IPS DF 6.9 (cell line): ENCODE results near the gene PTPRC.
"Not testable (repeated sequence)": the region's sequence is repeated elsewhere in the genome, so short reads cannot be mapped to it uniquely, and the experiment has no call there.

Experiments
- DNase-seq: peaks from one replicate; pipeline ENCODE4 v3.0.0-alpha.2; 2013; ENCODE audit warnings: low read depth, low spot score
- H3K27ac ChIP-seq: one replicate; pipeline ENCODE4 v1.5.1; 2013; ENCODE audit warnings: low read length, control low read depth
- H3K27me3 ChIP-seq: 2 replicates; pipeline ENCODE4 v1.6.1; 2013; ENCODE audit warnings: mild to moderate bottlenecking, low read length; ENCODE audit not compliant: control insufficient read depth, insufficient read depth
- H3K36me3 ChIP-seq: 2 replicates; pipeline ENCODE4 v1.6.1; 2013; ENCODE audit warnings: low read length; ENCODE audit not compliant: control insufficient read depth, insufficient read depth
- H3K4me1 ChIP-seq: 2 replicates; pipeline ENCODE4 v1.6.1; 2013; ENCODE audit warnings: low read length; ENCODE audit not compliant: control insufficient read depth, insufficient read depth
- H3K4me3 ChIP-seq: 2 replicates; pipeline ENCODE4 v1.5.1; 2013; ENCODE audit warnings: mild to moderate bottlenecking, low read length
- H3K9me3 ChIP-seq: 2 replicates; pipeline ENCODE4 v1.6.1; 2013; ENCODE audit warnings: low read length, inconsistent platforms; ENCODE audit not compliant: control insufficient read depth, insufficient read depth
- WGBS: extraction: QIAGEN DNeasy Blood & Tissue Kit; methylation state at CpG from one replicate; pipeline ENCODE4 v1.1.7; 2013; ENCODE audit warnings: mixed read lengths, missing lambda C conversion rate; ENCODE audit not compliant: insufficient read length, insufficient coverage; 5-methylcytosine and 5-hydroxymethylcytosine counted together

The PTPRC gene

GRCh38 chr1:198638894-198639635 is at the start of gene PTPRC:
PTPRC (plus strand) TSS chr1:198639040; CDS start chr1:198639269, 229 bp downstream.
- Histone ChIP-seq H3K36me3 (no peaks in the 10 kb centered on the region), H3K9me3 (no peaks in the 10 kb centered on the region), H3K4me1 (no peaks in the 10 kb centered on the region), H3K27ac (no peak within 1 kb of the TSS), H3K4me3 (no peak within 1 kb of the TSS), H3K27me3 (no peaks in the 10 kb centered on the region)
- WGBS = no CpG with 5 or more reads among the region's 6 CpGs
- no peak for DNase-seq

- H3K4me3 ChIP-seq = no peak overlapping the region
- no peak for DNase-seq
- H3K27me3 ChIP-seq = no peaks in the 10 kb centered on the region
- no peaks in the 10 kb centered on the region for H3K36me3 ChIP-seq
- no peaks in the 10 kb centered on the region for H3K9me3 ChIP-seq
- H3K4me1 ChIP-seq = no peaks in the 10 kb centered on the region
- H3K27ac ChIP-seq = no peak overlapping the region
These were observed 48.4 kb upstream of the PTPRC start for GRCh38 chr1:198590454-198590853.

GRCh38 chr1:198595765-198596164 is 43.1 kb upstream of the PTPRC start:
- DNase-seq = no peak
- no peak overlapping the region for H3K27ac ChIP-seq
- no peaks in the 10 kb centered on the region for H3K4me1 ChIP-seq
- H3K4me3 ChIP-seq = no peak overlapping the region
- no CpG with 5 or more reads among the region's 2 CpGs for WGBS
- no peaks in the 10 kb centered on the region for H3K27me3 ChIP-seq
- no peaks in the 10 kb centered on the region for H3K9me3 ChIP-seq
- H3K36me3 ChIP-seq = no peaks in the 10 kb centered on the region

GRCh38 chr1:198597690-198598430 is 41.0 kb upstream of the PTPRC start:
- no peaks in the 10 kb centered on the region for H3K36me3 ChIP-seq
- H3K9me3 ChIP-seq = no peaks in the 10 kb centered on the region
- no peak for DNase-seq
- H3K4me1 ChIP-seq = no peaks in the 10 kb centered on the region
- no CpG with 5 or more reads among the region's 7 CpGs for WGBS
- H3K4me3 ChIP-seq = no peak overlapping the region
- no peaks in the 10 kb centered on the region for H3K27me3 ChIP-seq
- no peak overlapping the region for H3K27ac ChIP-seq

GRCh38 chr1:198598796-198599321 is 40.0 kb upstream of the PTPRC start:
- Histone ChIP-seq H3K36me3 (no peaks in the 10 kb centered on the region), H3K27me3 (no peaks in the 10 kb centered on the region), H3K27ac (no peak overlapping the region), H3K9me3 (no peaks in the 10 kb centered on the region), H3K4me1 (no peaks in the 10 kb centered on the region), H3K4me3 (no peak overlapping the region)
- DNase-seq = no peak
- no CpG with 5 or more reads among the region's 6 CpGs for WGBS

GRCh38 chr1:198599749-198600148 is 39.1 kb upstream of the PTPRC start:
- H3K27ac ChIP-seq = no peak overlapping the region
- no peak for DNase-seq
- WGBS = no CpG with 5 or more reads among the region's 2 CpGs

GRCh38 chr1:198600906-198601305 is 37.9 kb upstream of the PTPRC start:
- Histone ChIP-seq H3K36me3 (no peaks in the 10 kb centered on the region), H3K27me3 (no peaks in the 10 kb centered on the region), H3K9me3 (no peaks in the 10 kb centered on the region), H3K27ac (no peak overlapping the region), H3K4me3 (no peak overlapping the region), H3K4me1 (no peaks in the 10 kb centered on the region; the same call in 1 of the 2 replicates)
- DNase-seq = no peak
- no CpG with 5 or more reads among the region's 1 CpG for WGBS

More at GRCh38 chr1:198599749-198600148, 39.1 kb upstream of the PTPRC start:
- Histone ChIP-seq H3K4me1 (no peaks in the 10 kb centered on the region), H3K9me3 (no peaks in the 10 kb centered on the region), H3K27me3 (no peaks in the 10 kb centered on the region), H3K36me3 (no peaks in the 10 kb centered on the region), H3K4me3 (no peak overlapping the region)

- WGBS = no CpG with 5 or more reads among the region's 1 CpG
- not testable (repeated sequence) for H3K4me3 ChIP-seq, DNase-seq, H3K27me3 ChIP-seq, H3K36me3 ChIP-seq, H3K27ac ChIP-seq, H3K9me3 ChIP-seq, H3K4me1 ChIP-seq
These were observed 37.5 kb upstream of the PTPRC start for GRCh38 chr1:198601310-198601709.

- Histone ChIP-seq H3K9me3 (no peaks in the 10 kb centered on the region), H3K4me1 (no peaks in the 10 kb centered on the region; the same call in 1 of the 2 replicates), H3K27ac (no peak overlapping the region), H3K27me3 (no peaks in the 10 kb centered on the region), H3K4me3 (no peak overlapping the region), H3K36me3 (no peaks in the 10 kb centered on the region)
- no peak for DNase-seq
- no CpG with 5 or more reads among the region's 2 CpGs for WGBS
These were observed 36.6 kb upstream of the PTPRC start for GRCh38 chr1:198601936-198602889.

GRCh38 chr1:198604975-198605374 is 33.9 kb upstream of the PTPRC start:
- H3K9me3 ChIP-seq = no peaks in the 10 kb centered on the region
- WGBS = no CpG with 5 or more reads among the region's 1 CpG
- no peaks in the 10 kb centered on the region for H3K36me3 ChIP-seq
- no peaks in the 10 kb centered on the region for H3K27me3 ChIP-seq
- H3K27ac ChIP-seq = no peak overlapping the region
- no peak overlapping the region for H3K4me3 ChIP-seq
- no peak for DNase-seq
- no peaks in the 10 kb centered on the region; the same call in 1 of the 2 replicates for H3K4me1 ChIP-seq
